ELR (cell line): ENCODE measurements around the gene POMT2.
"Not testable (repeated sequence)": the region's sequence is repeated elsewhere in the genome, so short reads cannot be mapped to it uniquely, and the experiment has no call there.

Source experiments
- DNase-seq: peaks from one replicate; pipeline ENCODE4 v3.0.0-alpha.2; 2015; ENCODE audit warnings: low read depth

Gene POMT2

GRCh38 chr14:77296906-77297305 is 23.8 kb downstream of the POMT2 start:
- DNase-seq: no peak

GRCh38 chr14:77296155-77296554 is 24.5 kb downstream of the POMT2 start:
- no peak for DNase-seq

- DNase-seq: peak; percentile 61
These were observed 30.0 kb downstream of the POMT2 start for GRCh38 chr14:77290705-77291104.

- DNase-seq: no peak
These were observed 34.1 kb downstream of the POMT2 start for GRCh38 chr14:77286576-77286975.

- DNase-seq: no peak
These were observed 36.2 kb downstream of the POMT2 start for GRCh38 chr14:77284466-77284865.

- DNase-seq: no peak
These were observed 36.6 kb downstream of the POMT2 start for GRCh38 chr14:77284066-77284465.

GRCh38 chr14:77281852-77282410 is 38.8 kb downstream of the POMT2 start:
- no peak for DNase-seq

- DNase-seq: not testable (repeated sequence)
These were observed 39.8 kb downstream of the POMT2 start for GRCh38 chr14:77280921-77281320.

- no peak for DNase-seq
These were observed 41.0 kb downstream of the POMT2 start for GRCh38 chr14:77279719-77280118.

GRCh38 chr14:77278461-77279230 is 42.0 kb downstream of the POMT2 start:
- no peak for DNase-seq

- DNase-seq: no peak
These were observed 43.7 kb downstream of the POMT2 start for GRCh38 chr14:77276959-77277358.

- DNase-seq: no peak
These were observed 44.3 kb downstream of the POMT2 start for GRCh38 chr14:77276295-77276935.

GRCh38 chr14:77275601-77276017 is 45.1 kb downstream of the POMT2 start:
- DNase-seq: no peak

- DNase-seq: no peak
These were observed 45.6 kb downstream of the POMT2 start for GRCh38 chr14:77275041-77275580.

GRCh38 chr14:77273796-77274195 is 46.9 kb downstream of the POMT2 start:
- no peak for DNase-seq

GRCh38 chr14:77272261-77272660 is 48.4 kb downstream of the POMT2 start:
- no peak for DNase-seq

GRCh38 chr14:77271113-77271710 is 49.5 kb downstream of the POMT2 start, which contains the start of gene NGB:
TSS of gene NGB (minus strand) at chr14:77271206. CDS start at chr14:77270937, 269 bp downstream.
- no peak for DNase-seq

- DNase-seq: no peak
These were observed 50.1 kb downstream of the POMT2 start for GRCh38 chr14:77270361-77271112.

- no peak for DNase-seq
These were observed 51.6 kb downstream of the POMT2 start for GRCh38 chr14:77268989-77269600.

- DNase-seq: no peak
These were observed 52.6 kb downstream of the POMT2 start for GRCh38 chr14:77267937-77268699.

- DNase-seq: no peak
These were observed 54.3 kb downstream of the POMT2 start for GRCh38 chr14:77266336-77266735.
